ENCODE data around the gene ITPR1. TPM values are rescaled to one million over a fixed set of nuclear protein-coding genes. Genes with fewer than 3 reads are reported as not detected.

The ITPR1 gene
- total RNA-seq, 1 donor from 2014 or later: 121 TPM

DNA sequence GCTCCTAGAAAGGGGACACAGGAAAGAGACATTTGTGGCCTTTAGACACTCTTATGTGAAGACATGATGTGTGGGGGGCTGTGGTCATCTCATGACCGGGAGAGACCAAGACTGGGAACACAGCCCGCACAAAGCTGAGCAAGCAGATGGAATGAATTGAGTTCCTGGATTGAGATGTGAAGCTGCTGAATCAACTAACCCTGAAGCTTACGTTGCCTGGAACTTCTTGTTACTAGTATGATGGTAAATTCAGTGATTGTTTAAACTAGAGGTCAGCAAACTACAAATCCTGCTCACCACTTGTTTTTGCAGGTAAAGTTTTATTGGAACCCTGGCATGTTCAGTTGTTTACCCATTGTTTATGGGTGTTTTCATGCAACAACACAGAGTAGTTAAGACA lies 402.7 kb downstream of the ITPR1 start:
- H3K36me3 ChIP-seq: no peaks in the 10 kb centered on the region
- intact Hi-C loops (cut with DNase I): loop anchor here (5.0 kb wide), 1 partner anchor 81 kb away; the partner anchor contains the start of gene BHLHE40
- no peak for DNase-seq (ENCODE audit: low spot score in 2 of 2)

More for the DNA sequence above, 402.7 kb downstream of the ITPR1 start:
- Histone ChIP-seq H3K9me3 (no peaks in the 10 kb centered on the region), H3K4me3 (no peak overlapping the region), H3K27ac (peak overlapping the region in 1 of 2 donors; percentile 8), H3K4me1 (peaks cover 0 to 16% of the 10 kb centered on the region in 2 donors), H3K27me3 (no peaks in the 10 kb centered on the region)
- TF ChIP-seq, protein P1, sequence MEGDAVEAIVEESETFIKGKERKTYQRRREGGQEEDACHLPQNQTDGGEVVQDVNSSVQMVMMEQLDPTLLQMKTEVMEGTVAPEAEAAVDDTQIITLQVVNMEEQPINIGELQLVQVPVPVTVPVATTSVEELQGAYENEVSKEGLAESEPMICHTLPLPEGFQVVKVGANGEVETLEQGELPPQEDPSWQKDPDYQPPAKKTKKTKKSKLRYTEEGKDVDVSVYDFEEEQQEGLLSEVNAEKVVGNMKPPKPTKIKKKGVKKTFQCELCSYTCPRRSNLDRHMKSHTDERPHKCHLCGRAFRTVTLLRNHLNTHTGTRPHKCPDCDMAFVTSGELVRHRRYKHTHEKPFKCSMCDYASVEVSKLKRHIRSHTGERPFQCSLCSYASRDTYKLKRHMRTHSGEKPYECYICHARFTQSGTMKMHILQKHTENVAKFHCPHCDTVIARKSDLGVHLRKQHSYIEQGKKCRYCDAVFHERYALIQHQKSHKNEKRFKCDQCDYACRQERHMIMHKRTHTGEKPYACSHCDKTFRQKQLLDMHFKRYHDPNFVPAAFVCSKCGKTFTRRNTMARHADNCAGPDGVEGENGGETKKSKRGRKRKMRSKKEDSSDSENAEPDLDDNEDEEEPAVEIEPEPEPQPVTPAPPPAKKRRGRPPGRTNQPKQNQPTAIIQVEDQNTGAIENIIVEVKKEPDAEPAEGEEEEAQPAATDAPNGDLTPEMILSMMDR (IDR thresholded peaks at IDR 0.05): no peak

Other genes starting within 250 kb of the ITPR1 start
- 13.6 TPM for gene SETMAR, start 190.0 kb upstream of the ITPR1 start, total RNA-seq
- gene SUMF1, start 26.1 kb upstream of the ITPR1 start, total RNA-seq: 98.4 TPM